ENCODE measurements around the gene TTC32.
"Not testable (repeated sequence)": the region's sequence is repeated elsewhere in the genome, so short reads cannot be mapped to it uniquely, and the experiment has no call there.

TTC32 gene

DNA sequence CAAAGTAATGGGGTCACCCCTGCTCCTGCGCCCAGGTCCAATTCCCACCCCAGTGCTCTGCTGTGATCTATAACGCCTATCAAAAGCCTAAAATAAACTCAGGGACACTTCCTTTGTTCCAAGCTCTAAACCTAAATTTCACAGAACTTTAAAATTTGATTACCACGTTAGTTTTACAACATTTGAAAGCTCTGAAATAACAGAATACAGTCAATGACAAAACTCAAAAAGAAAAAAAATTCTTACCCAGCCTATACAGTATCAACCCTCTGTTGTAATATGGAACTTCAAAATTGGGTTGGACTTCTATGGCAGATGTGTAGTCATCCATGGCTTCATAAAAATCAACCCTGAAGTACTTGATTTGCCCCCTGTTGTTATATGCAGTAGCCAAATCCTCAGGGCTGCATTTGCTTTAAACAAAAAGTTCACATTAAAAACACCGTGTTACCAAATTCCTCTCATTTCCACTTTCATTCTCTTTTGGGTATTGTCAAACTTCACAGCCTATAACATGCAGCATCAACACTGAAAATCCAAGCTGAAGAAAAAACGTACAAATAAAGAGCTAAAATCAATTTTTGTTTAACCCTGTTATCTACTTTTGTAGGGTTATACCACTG lies 4.0 kb downstream of the TTC32 start:
- Histone ChIP-seq H3K4me1 (ENCODE audit: insufficient read depth, low read length) (peaks cover 37% of the 10 kb centered on the region), H3K36me3 (ENCODE audit: insufficient read depth, low read length) (no peaks in the 10 kb centered on the region), H3K9me3 (ENCODE audit: low read length) (no peaks in the 10 kb centered on the region), H3K27me3 (ENCODE audit: control insufficient read depth in 1 of 2, insufficient read depth in 2 of 2, low read length in 2 of 2) (no peaks in the 10 kb centered on the region), H3K27ac (ENCODE audit: low read depth, low read length) (no peak overlapping the region), H3K9ac (ENCODE audit: low read length) (no peak overlapping the region), H3K4me3 (ENCODE audit: low read depth in 1 of 2, low read length in 2 of 2) (no peak overlapping the region)

GRCh38 chr2:19895535-19895934 lies 6.2 kb downstream of the TTC32 start:
- H3K4me3 ChIP-seq (ENCODE audit: low read depth in 1 of 2, low read length in 2 of 2), result no peak overlapping the region
- no peaks in the 10 kb centered on the region for H3K27me3 ChIP-seq (ENCODE audit: control insufficient read depth in 1 of 2, insufficient read depth in 2 of 2, low read length in 2 of 2)
- H3K36me3 ChIP-seq (ENCODE audit: insufficient read depth, low read length), result no peaks in the 10 kb centered on the region
- peaks cover 34% of the 10 kb centered on the region for H3K4me1 ChIP-seq (ENCODE audit: insufficient read depth, low read length)
- H3K9me3 ChIP-seq (ENCODE audit: low read length), result no peaks in the 10 kb centered on the region
- no peak overlapping the region for H3K9ac ChIP-seq (ENCODE audit: low read length)
- no peak overlapping the region for H3K27ac ChIP-seq (ENCODE audit: low read depth, low read length)

DNA sequence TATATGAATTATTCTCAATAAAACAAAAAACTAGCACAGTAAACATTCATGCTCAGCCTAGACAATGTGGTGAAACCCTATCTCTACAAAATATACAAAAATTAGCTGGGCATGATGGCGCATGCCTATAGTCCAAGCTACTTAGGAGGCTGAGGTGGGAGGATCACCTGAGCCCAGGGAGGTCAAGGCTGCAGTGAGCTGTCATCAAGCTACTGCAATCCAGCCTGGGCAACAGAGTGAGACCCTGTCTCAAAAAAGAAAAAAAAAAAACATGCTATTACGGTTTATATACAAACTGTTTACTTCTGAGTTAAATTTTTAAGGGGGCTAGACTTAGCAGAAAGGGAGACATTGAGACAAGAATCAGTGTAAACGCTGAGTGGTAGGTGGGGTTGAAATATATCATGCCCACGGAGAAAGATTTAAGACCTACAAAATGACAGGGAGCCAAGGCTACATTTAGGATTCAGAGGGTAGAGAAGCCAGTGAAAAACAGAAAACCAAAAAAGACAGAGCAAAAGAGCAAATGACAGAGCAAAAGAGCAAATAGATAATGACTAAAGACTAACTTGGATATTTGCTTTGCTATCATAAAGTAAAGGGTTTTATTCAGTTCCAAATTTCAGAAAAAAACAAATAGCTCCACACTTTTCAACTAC lies 7.5 kb downstream of the TTC32 start:
- H3K4me1 ChIP-seq (ENCODE audit: insufficient read depth, low read length), result peaks cover 25% of the 10 kb centered on the region

DNA sequence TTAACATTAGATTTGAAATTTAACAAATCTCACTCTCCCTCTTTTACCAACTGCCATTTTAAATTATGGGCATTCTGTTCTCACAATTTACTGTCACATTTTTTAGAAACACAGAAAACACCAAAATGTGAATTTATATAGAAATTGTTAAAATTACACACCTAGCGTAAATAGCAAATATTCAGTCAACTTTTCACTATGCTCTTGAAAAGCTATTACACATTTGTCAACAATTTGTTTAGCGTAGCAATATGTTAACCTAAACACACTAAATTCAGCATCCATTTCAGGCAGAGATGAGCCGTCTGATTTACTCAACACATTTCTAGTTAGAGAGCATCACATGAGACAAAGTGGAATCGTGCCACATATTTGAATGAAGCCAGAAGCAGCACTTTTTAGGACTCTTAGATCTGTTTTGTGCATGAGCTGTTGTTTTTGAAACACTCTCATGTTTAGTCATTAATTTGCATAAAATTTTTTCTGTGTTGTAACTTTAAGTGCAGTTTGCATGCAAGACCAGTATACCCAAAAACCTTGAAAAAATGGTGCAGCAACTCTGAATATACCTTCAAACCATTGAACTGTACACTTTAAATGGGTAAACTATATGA lies 8.2 kb downstream of the TTC32 start:
- Histone ChIP-seq H3K27ac (ENCODE audit: low read depth, low read length) (no peak overlapping the region), H3K4me1 (ENCODE audit: insufficient read depth, low read length) (peaks cover 20% of the 10 kb centered on the region), H3K27me3 (ENCODE audit: control insufficient read depth in 1 of 2, insufficient read depth in 2 of 2, low read length in 2 of 2) (no peaks in the 10 kb centered on the region), H3K9ac (ENCODE audit: low read length) (no peak overlapping the region), H3K36me3 (ENCODE audit: insufficient read depth, low read length) (no peaks in the 10 kb centered on the region), H3K4me3 (ENCODE audit: low read depth in 1 of 2, low read length in 2 of 2) (no peak overlapping the region), H3K9me3 (ENCODE audit: low read length) (no peaks in the 10 kb centered on the region)

More for the DNA sequence above, 7.5 kb downstream of the TTC32 start:
- H3K4me3 ChIP-seq (ENCODE audit: low read depth in 1 of 2, low read length in 2 of 2), result no peak overlapping the region
- H3K27ac ChIP-seq (ENCODE audit: low read depth, low read length), result no peak overlapping the region
- no peaks in the 10 kb centered on the region for H3K27me3 ChIP-seq (ENCODE audit: control insufficient read depth in 1 of 2, insufficient read depth in 2 of 2, low read length in 2 of 2)
- H3K9me3 ChIP-seq (ENCODE audit: low read length), result no peaks in the 10 kb centered on the region
- H3K9ac ChIP-seq (ENCODE audit: low read length), result no peak overlapping the region
- H3K36me3 ChIP-seq (ENCODE audit: insufficient read depth, low read length), result no peaks in the 10 kb centered on the region

GRCh38 chr2:19891971-19892370 lies 9.8 kb downstream of the TTC32 start:
- not testable (repeated sequence) for H3K27ac ChIP-seq (ENCODE audit: low read depth, low read length); H3K4me1 ChIP-seq (ENCODE audit: insufficient read depth, low read length); H3K9ac ChIP-seq (ENCODE audit: low read length); H3K4me3 ChIP-seq (ENCODE audit: low read depth in 1 of 2, low read length in 2 of 2); H3K9me3 ChIP-seq (ENCODE audit: low read length); H3K36me3 ChIP-seq (ENCODE audit: insufficient read depth, low read length); H3K27me3 ChIP-seq (ENCODE audit: control insufficient read depth in 1 of 2, insufficient read depth in 2 of 2, low read length in 2 of 2)

- Histone ChIP-seq H3K9ac (ENCODE audit: low read length) (no peak overlapping the region), H3K27ac (ENCODE audit: low read depth, low read length) (no peak overlapping the region)
Observed at GRCh38 chr2:19890104-19890503, 11.7 kb downstream of the TTC32 start.

DNA sequence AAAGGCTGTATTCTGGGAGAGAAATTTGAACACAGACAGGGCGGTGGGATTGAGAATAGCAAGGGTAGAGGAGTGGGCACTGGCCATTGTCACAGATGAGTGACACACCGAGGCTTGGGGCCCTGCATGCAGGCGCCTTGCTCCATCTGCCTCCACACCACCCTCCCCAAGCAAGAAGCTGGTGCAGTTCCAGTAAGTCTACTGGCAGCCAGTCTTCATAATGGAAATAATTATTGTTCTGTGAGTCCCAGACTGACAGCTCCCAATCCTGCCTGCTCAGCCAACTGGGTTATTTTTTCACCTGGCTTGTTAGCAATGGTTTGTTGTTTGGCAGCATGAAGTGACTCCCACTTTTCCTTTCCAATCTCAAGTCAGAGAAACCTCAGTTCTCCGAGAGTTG lies 13.0 kb downstream of the TTC32 start:
- Histone ChIP-seq H3K36me3 (ENCODE audit: insufficient read depth, low read length) (no peaks in the 10 kb centered on the region), H3K4me1 (ENCODE audit: insufficient read depth, low read length) (no peaks in the 10 kb centered on the region), H3K9ac (ENCODE audit: low read length) (no peak overlapping the region), H3K27me3 (ENCODE audit: control insufficient read depth in 1 of 2, insufficient read depth in 2 of 2, low read length in 2 of 2) (no peaks in the 10 kb centered on the region), H3K27ac (ENCODE audit: low read depth, low read length) (no peak overlapping the region), H3K9me3 (ENCODE audit: low read length) (no peaks in the 10 kb centered on the region), H3K4me3 (ENCODE audit: low read depth in 1 of 2, low read length in 2 of 2) (no peak overlapping the region)

More at GRCh38 chr2:19890104-19890503, 11.7 kb downstream of the TTC32 start:
- Histone ChIP-seq H3K4me1 (ENCODE audit: insufficient read depth, low read length) (no peaks in the 10 kb centered on the region), H3K27me3 (ENCODE audit: control insufficient read depth in 1 of 2, insufficient read depth in 2 of 2, low read length in 2 of 2) (no peaks in the 10 kb centered on the region), H3K4me3 (ENCODE audit: low read depth in 1 of 2, low read length in 2 of 2) (no peak overlapping the region), H3K36me3 (ENCODE audit: insufficient read depth, low read length) (no peaks in the 10 kb centered on the region), H3K9me3 (ENCODE audit: low read length) (no peaks in the 10 kb centered on the region)

DNA sequence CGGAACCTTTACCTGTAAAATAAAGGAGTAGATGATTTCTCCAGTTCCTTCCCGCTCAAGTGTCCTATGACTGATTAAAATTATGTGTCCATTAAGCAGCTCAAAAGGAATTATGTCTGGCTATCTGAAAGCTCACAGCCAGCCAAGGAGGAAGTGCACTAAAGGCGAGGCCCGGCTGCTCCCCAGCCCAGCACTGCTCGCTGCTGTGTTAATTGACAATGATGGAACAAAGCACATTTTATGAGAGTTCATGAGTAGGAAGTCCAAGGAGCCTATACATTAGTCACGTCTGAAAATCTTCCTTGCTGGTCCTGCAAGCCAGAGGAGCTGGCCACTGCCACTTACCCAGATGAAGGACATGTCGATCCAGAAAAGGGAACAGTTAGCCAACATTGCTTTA lies 14.3 kb downstream of the TTC32 start:
- Histone ChIP-seq H3K36me3 (ENCODE audit: insufficient read depth, low read length) (no peaks in the 10 kb centered on the region), H3K4me3 (ENCODE audit: low read depth in 1 of 2, low read length in 2 of 2) (no peak overlapping the region), H3K4me1 (ENCODE audit: insufficient read depth, low read length) (no peaks in the 10 kb centered on the region), H3K27me3 (ENCODE audit: control insufficient read depth in 1 of 2, insufficient read depth in 2 of 2, low read length in 2 of 2) (no peaks in the 10 kb centered on the region), H3K9me3 (ENCODE audit: low read length) (no peaks in the 10 kb centered on the region), H3K27ac (ENCODE audit: low read depth, low read length) (no peak overlapping the region), H3K9ac (ENCODE audit: low read length) (no peak overlapping the region)

DNA sequence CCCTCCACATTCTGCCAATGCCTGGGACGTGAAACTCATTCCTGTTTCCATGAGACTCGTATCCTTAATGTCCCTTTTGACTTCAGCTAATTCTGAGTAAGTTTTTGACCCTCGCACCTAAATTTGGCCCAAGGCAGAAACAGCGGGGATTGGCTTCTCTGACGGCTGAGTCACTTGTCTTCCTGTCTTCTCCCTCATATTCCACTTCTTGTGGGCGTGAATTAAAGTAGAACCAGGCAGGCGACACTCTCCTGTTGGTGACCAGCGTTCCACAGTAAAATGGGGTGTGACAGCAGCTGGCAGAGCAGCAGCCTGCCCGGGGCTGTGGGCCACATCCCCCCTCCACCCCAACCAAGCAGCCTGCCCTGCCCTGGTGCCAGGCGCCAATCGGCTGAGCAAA lies 15.5 kb downstream of the TTC32 start:
- Histone ChIP-seq H3K9ac (ENCODE audit: low read length) (no peak overlapping the region), H3K36me3 (ENCODE audit: insufficient read depth, low read length) (no peaks in the 10 kb centered on the region), H3K4me3 (ENCODE audit: low read depth in 1 of 2, low read length in 2 of 2) (no peak overlapping the region), H3K9me3 (ENCODE audit: low read length) (no peaks in the 10 kb centered on the region), H3K27me3 (ENCODE audit: control insufficient read depth in 1 of 2, insufficient read depth in 2 of 2, low read length in 2 of 2) (no peaks in the 10 kb centered on the region), H3K27ac (ENCODE audit: low read depth, low read length) (no peak overlapping the region), H3K4me1 (ENCODE audit: insufficient read depth, low read length) (no peaks in the 10 kb centered on the region)

DNA sequence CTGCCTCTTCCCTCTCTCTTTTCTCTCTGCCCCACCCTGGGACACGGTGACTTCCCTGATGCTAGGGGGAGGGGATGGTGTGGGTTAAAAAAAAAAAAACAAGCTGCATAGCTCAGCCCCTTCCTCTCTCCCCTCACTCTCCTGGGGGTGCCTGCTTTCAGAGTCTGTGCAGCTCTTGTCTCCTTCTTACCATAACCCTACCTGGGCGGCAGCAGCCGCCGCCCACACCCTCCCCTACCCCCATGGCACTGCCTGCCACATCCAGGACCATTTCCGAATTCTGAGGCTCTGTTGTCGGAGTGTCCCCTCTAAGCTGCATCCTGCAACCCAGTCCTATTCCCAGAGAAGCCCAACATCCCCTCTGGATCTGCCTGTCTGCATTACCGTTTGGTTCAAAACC lies 16.0 kb downstream of the TTC32 start:
- Histone ChIP-seq H3K9me3 (ENCODE audit: low read length) (no peaks in the 10 kb centered on the region), H3K27ac (ENCODE audit: low read depth, low read length) (no peak overlapping the region), H3K27me3 (ENCODE audit: control insufficient read depth in 1 of 2, insufficient read depth in 2 of 2, low read length in 2 of 2) (no peaks in the 10 kb centered on the region), H3K4me1 (ENCODE audit: insufficient read depth, low read length) (no peaks in the 10 kb centered on the region), H3K36me3 (ENCODE audit: insufficient read depth, low read length) (no peaks in the 10 kb centered on the region), H3K4me3 (ENCODE audit: low read depth in 1 of 2, low read length in 2 of 2) (no peak overlapping the region), H3K9ac (ENCODE audit: low read length) (no peak overlapping the region)

GRCh38 chr2:19883971-19884720 lies 17.6 kb downstream of the TTC32 start:
- Histone ChIP-seq H3K9ac (ENCODE audit: low read length) (no peak overlapping the region), H3K4me1 (ENCODE audit: insufficient read depth, low read length) (no peaks in the 10 kb centered on the region), H3K4me3 (ENCODE audit: low read depth in 1 of 2, low read length in 2 of 2) (no peak overlapping the region), H3K27ac (ENCODE audit: low read depth, low read length) (no peak overlapping the region), H3K36me3 (ENCODE audit: insufficient read depth, low read length) (no peaks in the 10 kb centered on the region), H3K27me3 (ENCODE audit: control insufficient read depth in 1 of 2, insufficient read depth in 2 of 2, low read length in 2 of 2) (no peaks in the 10 kb centered on the region), H3K9me3 (ENCODE audit: low read length) (no peaks in the 10 kb centered on the region)
